ENCODE results near the gene CPSF7.

Gene CPSF7

GRCh38 chr11:61378713-61379313 is 51.0 kb downstream of the CPSF7 start:
- H3K36me3 Mint-ChIP-seq: peaks cover 21% of the 10 kb centered on the region
- H3K4me1 Mint-ChIP-seq: peaks cover 9% of the 10 kb centered on the region
- no peaks in the 10 kb centered on the region for H3K9me3 Mint-ChIP-seq
- no peaks in the 10 kb centered on the region for H3K27me3 Mint-ChIP-seq
- no peak for ATAC-seq
- H3K4me3 Mint-ChIP-seq: no peak overlapping the region
- H3K27ac Mint-ChIP-seq: no peak overlapping the region

- no peak overlapping the region for H3K27ac Mint-ChIP-seq
- no peak for ATAC-seq
Observed at GRCh38 chr11:61377461-61378160, 52.2 kb downstream of the CPSF7 start.

DNA sequence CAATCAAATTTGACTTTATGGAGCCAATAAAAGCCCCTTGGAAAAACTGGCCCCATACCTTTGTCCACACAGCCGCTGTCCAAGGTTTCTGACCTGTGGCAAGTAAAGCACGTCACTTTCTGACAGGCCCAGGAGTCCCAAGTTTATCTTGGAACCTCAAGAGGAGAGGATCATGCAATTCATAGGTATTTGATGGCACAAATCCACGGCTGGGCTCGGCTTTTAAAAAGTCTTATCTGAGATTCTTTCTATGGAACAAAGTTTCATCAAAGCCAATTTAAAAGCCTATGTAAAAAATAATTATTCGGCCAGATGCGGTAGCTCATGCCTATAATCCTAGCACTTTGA is 54.0 kb downstream of the CPSF7 start:
- H3K4me1 Mint-ChIP-seq: peaks cover under 1% of the 10 kb centered on the region
- H3K36me3 Mint-ChIP-seq: peaks cover 31% of the 10 kb centered on the region
- no peak for ATAC-seq
- H3K27me3 Mint-ChIP-seq: no peaks in the 10 kb centered on the region
- H3K9me3 Mint-ChIP-seq: no peaks in the 10 kb centered on the region
- no peak overlapping the region for H3K4me3 Mint-ChIP-seq
- H3K27ac Mint-ChIP-seq: no peak overlapping the region

More at GRCh38 chr11:61377461-61378160, 52.2 kb downstream of the CPSF7 start:
- peaks cover 21% of the 10 kb centered on the region for H3K36me3 Mint-ChIP-seq
- peaks cover 9% of the 10 kb centered on the region for H3K4me1 Mint-ChIP-seq
- H3K9me3 Mint-ChIP-seq: no peaks in the 10 kb centered on the region
- no peak overlapping the region for H3K4me3 Mint-ChIP-seq
- H3K27me3 Mint-ChIP-seq: no peaks in the 10 kb centered on the region

- Mint-ChIP-seq H3K27ac (no peak overlapping the region), H3K36me3 (peaks cover 53% of the 10 kb centered on the region)
Observed at GRCh38 chr11:61372659-61373420, 56.9 kb downstream of the CPSF7 start.

DNA sequence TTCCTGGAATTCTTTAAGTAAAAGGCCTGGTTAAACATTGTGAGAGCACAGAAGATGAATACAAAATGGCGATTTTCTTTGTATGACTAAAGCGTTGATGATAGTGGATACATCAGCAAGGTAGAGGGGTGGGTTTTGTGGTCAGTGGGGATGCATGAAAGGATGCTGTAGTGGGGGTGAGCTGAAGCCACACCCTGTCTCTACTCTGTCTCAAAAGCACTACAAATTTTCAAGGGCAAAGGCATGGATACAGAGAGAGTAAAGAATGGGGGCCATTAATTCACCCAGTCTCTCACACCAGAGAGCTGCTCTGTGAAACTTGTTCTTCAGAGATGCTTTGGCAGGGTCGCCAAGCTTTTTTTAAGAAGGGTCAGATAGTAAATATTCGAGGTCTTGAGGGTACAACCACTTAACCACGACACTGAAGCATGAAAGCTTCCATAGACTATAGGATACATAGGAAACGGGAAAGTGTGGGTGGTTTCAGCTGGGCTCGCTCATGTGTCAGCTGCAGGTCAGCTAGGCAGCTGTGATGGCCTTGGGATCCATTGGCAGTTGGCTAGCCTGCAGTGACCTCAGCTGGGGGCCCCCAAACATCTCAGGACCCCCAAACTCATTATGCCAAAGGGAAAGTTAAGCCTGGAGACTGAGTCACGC is 59.3 kb downstream of the CPSF7 start:
- ATAC-seq: peak; percentile 20
- peak overlapping the region; percentile 47 for H3K27ac Mint-ChIP-seq
- no peaks in the 10 kb centered on the region for H3K9me3 Mint-ChIP-seq
- H3K27me3 Mint-ChIP-seq: no peaks in the 10 kb centered on the region
- peaks cover 15% of the 10 kb centered on the region for H3K4me1 Mint-ChIP-seq
- H3K36me3 Mint-ChIP-seq: peaks cover 52% of the 10 kb centered on the region
- no peak overlapping the region for H3K4me3 Mint-ChIP-seq

More at GRCh38 chr11:61372659-61373420, 56.9 kb downstream of the CPSF7 start:
- Mint-ChIP-seq H3K4me1 (peaks cover 15% of the 10 kb centered on the region), H3K9me3 (no peaks in the 10 kb centered on the region), H3K4me3 (no peak overlapping the region), H3K27me3 (no peaks in the 10 kb centered on the region)
- ATAC-seq: no peak

DNA sequence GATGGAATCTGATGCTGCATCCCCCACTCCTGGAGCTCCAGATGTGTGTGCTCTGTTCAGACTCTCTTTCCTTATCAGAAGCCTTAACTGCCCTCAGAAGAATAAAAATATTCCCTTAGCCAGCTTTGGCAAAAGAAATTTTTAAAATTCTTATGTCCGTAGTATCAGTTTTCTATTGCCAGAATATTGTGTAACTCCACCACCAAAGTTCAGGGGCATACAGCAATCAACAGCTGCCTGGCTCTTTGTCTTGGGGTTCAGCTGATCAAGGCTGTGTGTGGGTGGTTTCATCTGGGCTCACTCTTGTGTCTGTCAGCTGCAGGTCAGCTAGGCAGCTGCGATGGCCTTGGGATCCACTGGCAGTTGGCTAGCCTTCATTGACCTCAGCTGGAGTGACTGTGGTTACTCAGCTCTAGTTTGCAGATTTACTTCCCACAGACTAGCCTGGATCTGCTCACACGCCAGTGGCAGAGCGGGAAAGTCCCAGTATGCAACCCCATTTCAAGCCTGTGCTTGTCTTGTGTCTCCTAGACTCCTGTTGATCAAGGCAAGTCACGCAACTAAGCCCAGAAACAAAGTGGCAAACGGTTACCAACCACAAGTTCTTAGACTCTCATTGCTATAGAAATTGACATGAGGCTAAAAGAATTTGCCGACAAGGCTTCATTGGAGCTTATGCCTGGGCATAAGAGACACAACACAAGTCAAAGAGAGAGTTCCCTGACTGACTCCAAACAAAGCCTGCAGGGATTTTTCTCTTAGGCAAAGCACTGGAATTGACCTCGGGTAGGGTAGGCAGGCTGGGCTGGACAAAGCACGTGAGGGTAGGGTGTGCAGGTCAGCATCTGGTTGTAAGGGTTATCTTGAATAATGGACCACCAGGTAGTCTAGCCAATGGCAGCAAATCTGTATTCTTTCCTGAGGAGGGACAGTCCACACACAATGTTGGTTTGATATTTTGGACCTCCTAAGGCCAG is 60.1 kb downstream of the CPSF7 start:
- Mint-ChIP-seq H3K27me3 (no peaks in the 10 kb centered on the region), H3K4me3 (no peak overlapping the region)

DNA sequence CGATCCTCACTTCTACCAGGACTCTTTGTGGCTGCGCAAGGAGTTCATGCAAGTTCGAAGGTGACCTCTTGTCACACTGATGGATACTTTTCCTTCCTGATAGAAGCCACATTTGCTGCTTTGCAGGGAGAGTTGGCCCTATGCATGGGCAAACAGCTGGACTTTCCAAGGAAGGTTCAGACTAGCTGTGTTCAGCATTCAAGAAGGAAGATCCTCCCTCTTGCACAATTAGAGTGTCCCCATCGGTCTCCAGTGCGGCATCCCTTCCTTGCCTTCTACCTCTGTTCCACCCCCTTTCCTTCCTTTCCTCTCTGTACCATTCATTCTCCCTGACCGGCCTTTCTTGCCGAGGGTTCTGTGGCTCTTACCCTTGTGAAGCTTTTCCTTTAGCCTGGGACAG is 61.1 kb downstream of the CPSF7 start:
- Mint-ChIP-seq H3K9me3 (no peaks in the 10 kb centered on the region), H3K4me1 (peaks cover 20% of the 10 kb centered on the region), H3K27ac (no peak overlapping the region), H3K4me3 (no peak overlapping the region), H3K27me3 (no peaks in the 10 kb centered on the region), H3K36me3 (peaks cover 42% of the 10 kb centered on the region)
- ATAC-seq: no peak

More for the DNA sequence above, 60.1 kb downstream of the CPSF7 start:
- peaks cover 15% of the 10 kb centered on the region for H3K4me1 Mint-ChIP-seq
- peak overlapping the region; percentile 47 for H3K27ac Mint-ChIP-seq
- no peaks in the 10 kb centered on the region for H3K9me3 Mint-ChIP-seq
- no peak for ATAC-seq
- peaks cover 47% of the 10 kb centered on the region for H3K36me3 Mint-ChIP-seq

DNA sequence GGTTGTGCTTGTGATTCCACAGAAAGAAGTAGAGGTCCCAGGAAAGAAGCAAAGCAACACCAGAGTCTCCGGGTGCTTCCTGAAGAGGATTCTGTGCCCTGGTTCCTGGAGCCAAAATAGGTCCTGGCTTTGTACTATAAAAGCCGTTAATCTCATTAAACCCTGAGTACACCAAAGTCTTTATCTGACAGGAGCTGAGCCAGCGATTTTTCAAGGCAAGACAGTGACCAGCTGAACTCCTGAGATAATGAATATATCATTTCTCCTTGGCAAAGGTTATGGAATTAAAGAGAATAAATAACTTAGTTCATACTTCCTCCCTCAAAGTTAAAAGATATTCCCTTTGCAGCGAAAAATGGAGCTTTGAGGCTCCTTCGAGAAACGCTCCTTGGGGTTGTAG is 62.4 kb downstream of the CPSF7 start:
- H3K9me3 Mint-ChIP-seq: no peaks in the 10 kb centered on the region
- ATAC-seq: no peak
- peaks cover 32% of the 10 kb centered on the region for H3K4me1 Mint-ChIP-seq
- no peak overlapping the region for H3K27ac Mint-ChIP-seq
- peaks cover 47% of the 10 kb centered on the region for H3K36me3 Mint-ChIP-seq
- no peaks in the 10 kb centered on the region for H3K27me3 Mint-ChIP-seq
- H3K4me3 Mint-ChIP-seq: no peak overlapping the region

GRCh38 chr11:61364012-61364675 is 65.6 kb downstream of the CPSF7 start:
- Mint-ChIP-seq H3K4me3 (peak overlapping the region; percentile 5), H3K27ac (peak overlapping the region; percentile 93), H3K27me3 (no peaks in the 10 kb centered on the region)

GRCh38 chr11:61362542-61362875 is 67.3 kb downstream of the CPSF7 start:
- Mint-ChIP-seq H3K27ac (peak overlapping the region; percentile 93), H3K36me3 (peaks cover 20% of the 10 kb centered on the region), H3K4me3 (peak overlapping the region; percentile 94), H3K4me1 (peaks cover 55% of the 10 kb centered on the region), H3K9me3 (no peaks in the 10 kb centered on the region), H3K27me3 (no peaks in the 10 kb centered on the region)
- ATAC-seq: peak; percentile 34

More at GRCh38 chr11:61364012-61364675, 65.6 kb downstream of the CPSF7 start:
- H3K9me3 Mint-ChIP-seq: no peaks in the 10 kb centered on the region
- H3K4me1 Mint-ChIP-seq: peaks cover 38% of the 10 kb centered on the region
- peaks cover 29% of the 10 kb centered on the region for H3K36me3 Mint-ChIP-seq
- no peak for ATAC-seq

DNA sequence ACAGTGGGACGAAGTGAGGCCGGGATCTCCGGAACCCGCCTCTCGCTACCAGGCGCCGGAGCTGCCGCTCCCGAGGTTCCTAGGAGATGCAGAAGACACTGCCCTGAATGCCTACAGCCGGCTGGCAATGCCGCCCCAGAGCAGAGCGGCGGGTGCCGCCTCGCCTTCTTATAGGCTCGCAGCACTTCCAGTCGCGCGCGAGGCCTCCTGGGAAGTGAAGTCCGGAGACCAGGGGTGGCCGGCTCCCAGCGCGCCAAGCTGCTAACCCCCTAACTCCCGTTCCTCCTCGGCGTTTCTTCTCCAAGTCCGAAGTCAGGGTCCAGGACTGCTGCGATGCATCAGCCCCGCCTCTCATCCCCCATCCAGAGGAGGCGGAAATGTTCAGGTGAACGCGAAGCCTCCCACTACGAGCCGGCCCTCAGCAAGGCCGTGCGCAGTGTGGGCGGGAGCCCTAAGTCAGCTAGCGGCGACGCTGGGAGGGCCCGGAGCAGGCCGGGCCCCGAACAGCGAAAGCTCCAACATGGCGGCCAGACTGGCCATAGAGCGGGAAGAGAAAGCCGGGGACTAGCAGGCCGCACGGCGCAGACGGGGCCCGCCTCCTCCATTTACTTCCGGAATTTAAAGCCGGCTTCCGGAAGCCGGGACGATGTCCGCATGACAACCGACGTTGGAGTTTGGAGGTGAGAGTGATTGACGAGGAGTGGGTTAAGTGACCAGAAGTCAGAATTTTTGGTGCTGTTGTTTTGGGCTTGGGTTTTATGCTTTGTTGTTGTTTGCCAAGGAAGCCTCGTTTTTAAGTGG is 67.8 kb downstream of the CPSF7 start, which contains the start of the genes CYB561A3 and TMEM138:
CYB561A3 (minus strand) TSS at position 142 of the 801 bp plus-strand sequence. CDS start 5,169 bp downstream, outside the sequence.
TMEM138 (plus strand) TSS at position 634 of the 801 bp plus-strand sequence. CDS start 2,017 bp downstream, outside the sequence.
- ATAC-seq: peak; percentile 90
- Mint-ChIP-seq H3K4me3 (peak within 1 kb of the TSS; percentile 94), H3K36me3 (peaks cover 17% of the 10 kb centered on the region), H3K27ac (peak within 1 kb of the TSS; percentile 93), H3K4me1 (peaks cover 60% of the 10 kb centered on the region), H3K9me3 (no peaks in the 10 kb centered on the region), H3K27me3 (no peaks in the 10 kb centered on the region)

GRCh38 chr11:61361237-61361740 is 68.5 kb downstream of the CPSF7 start:
- no peak for ATAC-seq
- no peaks in the 10 kb centered on the region for H3K27me3 Mint-ChIP-seq
- peak overlapping the region; percentile 93 for H3K27ac Mint-ChIP-seq
- H3K36me3 Mint-ChIP-seq: peaks cover 11% of the 10 kb centered on the region
- H3K9me3 Mint-ChIP-seq: no peaks in the 10 kb centered on the region
- H3K4me1 Mint-ChIP-seq: peaks cover 67% of the 10 kb centered on the region
- peak overlapping the region; percentile 94 for H3K4me3 Mint-ChIP-seq

DNA sequence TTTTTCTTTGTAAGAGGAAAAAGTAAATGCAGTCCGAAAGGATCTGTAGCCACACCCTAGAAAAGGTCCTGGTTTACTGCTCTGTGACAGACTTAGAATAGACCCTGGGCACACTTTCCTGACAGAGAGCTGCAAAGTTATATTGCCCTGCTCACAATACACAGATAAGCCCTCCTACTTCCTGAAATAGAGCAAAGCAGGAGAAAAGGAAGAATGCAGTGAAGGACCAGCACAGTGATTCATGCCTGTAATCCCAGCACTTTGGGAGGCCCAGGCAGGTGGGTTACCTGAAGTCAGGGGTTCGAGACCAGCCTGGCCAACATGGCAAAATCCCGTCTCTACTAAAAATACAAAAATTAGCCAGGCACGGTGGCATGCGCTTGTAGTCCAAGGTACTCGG is 70.3 kb downstream of the CPSF7 start:
- Mint-ChIP-seq H3K9me3 (no peaks in the 10 kb centered on the region), H3K4me1 (peaks cover 77% of the 10 kb centered on the region), H3K27me3 (no peaks in the 10 kb centered on the region), H3K36me3 (peaks cover 9% of the 10 kb centered on the region), H3K4me3 (peak overlapping the region; percentile 94), H3K27ac (peak overlapping the region; percentile 93)
- no peak for ATAC-seq

Measured in stimulated activated memory B cell treated with anti-CD40 and anti-IgM and Interleukin-4, amounts not matched to agents 10 μg/mL and 1 μg/mL and 100 μg/mL, for 72 hours (primary cell).